NCI-H460 (cell line): ENCODE measurements around the gene ST7L. TPM values are rescaled to one million over a fixed set of nuclear protein-coding genes. Genes with fewer than 3 reads are reported as not detected.
"Not testable (repeated sequence)": the region's sequence is repeated elsewhere in the genome, so short reads cannot be mapped to it uniquely, and the experiment has no call there.

Experiments
- DNase-seq: peaks from one replicate; pipeline ENCODE4 v3.0.0-alpha.2; 2016; ENCODE audit warnings: low read depth; ENCODE audit errors: extremely low read depth
- polyA plus RNA-seq: library from polyadenylated mRNA; depleted of rRNA; stranded (reverse); fragments of >200 nt; gene quantifications from 2 replicates; pipeline ENCODE4 v1.2.3, GENCODE V29; 2014; cell fraction: nucleus; rRNA removed
- total RNA-seq: library from RNA; depleted of rRNA; stranded (reverse); fragments of >200 nt; shearing (Covaris generic); gene quantifications from 2 replicates; pipeline ENCODE4 v1.2.3, GENCODE V29; 2014; rRNA removed

ST7L gene
- total RNA-seq = 20.5 and 22.3 TPM in 2 replicates
- polyA plus RNA-seq = 37.2 and 45.0 TPM in 2 replicates

- peak; percentile 58 for DNase-seq
These were observed at the start of gene ST7L for GRCh38 chr1:112618721-112619517. Gene ST7L (minus strand): TSS chr1:112619141. CDS start chr1:112619113, 28 bp downstream.

GRCh38 chr1:112666946-112667345 is 48.0 kb upstream of the ST7L start:
- DNase-seq = no peak

DNA sequence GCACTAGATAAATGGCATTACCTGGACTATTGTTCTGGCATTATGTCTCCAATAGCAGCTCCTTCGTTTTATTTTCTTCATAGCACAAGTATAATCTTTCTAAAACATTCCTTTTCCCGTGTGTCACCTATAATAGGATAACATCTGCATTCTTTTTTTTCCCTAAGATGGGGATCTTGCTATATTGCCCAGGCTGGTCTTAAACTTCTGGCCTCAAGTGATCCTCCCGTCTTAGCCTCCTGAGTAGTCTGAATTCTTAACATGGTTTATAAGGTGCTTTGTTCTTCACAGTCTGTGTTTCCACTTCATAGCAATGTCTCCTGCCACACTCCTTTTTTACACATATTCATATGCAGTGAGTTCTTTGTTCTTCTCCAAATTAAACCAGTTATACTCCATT is 46.9 kb upstream of the ST7L start:
- DNase-seq = no peak

- no peak for DNase-seq
These were observed 32.3 kb upstream of the ST7L start for GRCh38 chr1:112651205-112651604.

GRCh38 chr1:112646225-112646624 is 27.3 kb upstream of the ST7L start:
- DNase-seq = no peak

- DNase-seq = no peak
These were observed 24.1 kb upstream of the ST7L start for GRCh38 chr1:112643080-112643479.

DNA sequence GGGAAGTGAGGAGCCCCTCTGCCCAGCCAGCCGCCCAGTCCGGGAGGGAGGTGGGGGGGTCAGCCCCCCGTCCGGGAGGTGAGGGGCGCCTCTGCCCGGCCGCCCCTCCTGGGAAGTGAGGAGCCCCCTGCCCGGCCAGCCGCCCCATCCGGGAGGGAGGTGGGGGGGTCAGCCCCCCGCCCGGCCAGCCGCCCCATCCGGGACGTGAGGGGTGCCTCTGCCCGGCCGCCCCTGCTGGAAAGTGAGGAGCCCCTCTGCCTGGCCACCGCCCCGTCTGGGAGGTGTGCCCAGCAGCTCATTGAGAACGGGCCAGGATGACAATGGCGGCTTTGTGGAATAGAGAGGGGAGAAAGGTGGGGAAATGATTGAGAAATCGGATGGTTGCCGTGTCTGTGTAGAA is 21.5 kb upstream of the ST7L start:
- not testable (repeated sequence) for DNase-seq

- DNase-seq = no peak
These were observed 19.1 kb upstream of the ST7L start for GRCh38 chr1:112638110-112638428.

DNA sequence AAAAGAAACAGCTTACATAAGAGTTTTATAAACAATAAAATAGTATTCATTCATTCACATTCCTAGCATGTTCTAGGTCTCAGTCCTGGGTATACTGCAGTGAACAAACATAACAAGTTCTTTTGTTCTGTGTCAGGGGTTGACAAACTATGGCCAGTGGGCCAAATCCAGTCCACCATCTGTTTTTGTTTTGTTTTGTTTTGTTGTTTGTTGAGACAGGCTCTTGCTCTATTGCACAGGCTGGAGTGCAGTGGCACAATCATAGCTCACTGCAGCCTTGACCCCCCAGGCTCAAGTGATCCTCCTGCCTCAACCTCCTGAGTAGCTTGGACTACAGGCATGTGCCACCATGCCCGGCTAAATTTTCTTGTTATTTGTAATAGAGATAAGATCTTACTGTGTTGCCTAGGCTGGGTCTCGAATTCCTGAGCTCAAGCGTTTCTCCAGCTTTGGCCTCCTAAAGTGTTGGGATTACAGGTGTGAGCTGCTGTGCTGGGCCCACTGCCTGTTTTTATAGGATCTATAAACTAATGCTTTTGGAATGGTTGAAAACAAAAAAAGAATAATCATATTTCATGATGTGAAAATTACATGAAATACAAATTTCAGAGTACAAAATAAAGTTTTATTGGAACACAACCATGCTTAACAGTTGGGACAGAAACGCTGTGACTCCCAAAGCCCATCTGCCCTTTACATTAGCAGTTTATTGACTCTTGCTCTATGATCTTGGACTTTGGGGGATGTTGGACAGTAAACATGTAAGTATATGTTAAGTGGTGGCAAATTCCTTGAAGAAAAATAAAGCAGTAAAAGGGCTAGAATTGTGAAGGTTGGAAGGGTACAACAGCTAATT is 18.5 kb upstream of the ST7L start:
- DNase-seq = no peak

DNA sequence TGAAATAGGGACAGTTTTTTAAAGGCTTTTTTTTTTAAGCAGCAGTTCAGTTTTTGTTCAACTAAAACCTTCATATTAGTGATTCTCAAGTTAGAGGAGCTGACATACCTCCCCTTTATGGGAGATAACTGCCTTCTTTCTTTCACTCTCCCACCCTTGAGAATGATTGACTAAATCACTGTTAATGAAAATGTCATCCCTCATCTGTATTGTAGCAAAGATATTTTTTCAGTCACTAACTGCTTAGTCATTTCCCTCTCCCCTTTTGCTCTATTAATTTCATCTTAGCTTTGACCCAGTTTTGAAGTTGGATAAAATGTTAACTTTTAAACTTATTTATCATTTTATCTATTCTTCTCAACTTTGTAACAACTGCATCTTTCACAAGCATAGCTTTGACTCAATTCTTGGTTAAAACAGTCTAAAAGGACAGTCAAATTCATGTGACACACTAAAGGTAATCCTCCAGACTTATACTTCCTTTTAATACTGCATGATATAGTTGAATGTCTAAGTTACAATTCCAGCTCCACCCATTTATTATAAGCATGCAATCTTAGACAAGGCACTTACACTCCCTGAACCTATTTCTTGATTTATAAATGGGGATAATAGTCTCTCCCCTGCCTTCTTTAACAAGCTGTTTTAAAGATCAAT is 17.8 kb upstream of the ST7L start:
- DNase-seq = no peak

DNA sequence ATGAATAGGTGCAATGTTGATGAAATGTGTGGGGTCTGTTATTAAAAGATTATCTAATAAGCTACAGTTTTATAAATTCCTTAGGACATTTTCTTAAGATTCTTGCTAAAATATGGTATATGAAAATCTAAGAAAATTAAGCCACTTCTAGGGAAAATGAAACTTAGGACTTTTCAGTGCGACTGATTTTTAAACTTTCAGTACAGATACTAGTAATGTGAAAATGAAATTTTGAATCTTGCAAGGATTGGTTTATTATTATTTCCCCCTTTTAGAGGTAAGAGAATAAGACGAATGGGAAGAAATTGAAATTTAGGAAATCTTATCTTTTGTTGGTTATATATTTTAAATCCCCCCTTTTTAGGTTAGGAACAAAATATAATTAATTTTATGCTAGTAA is 17.1 kb upstream of the ST7L start:
- no peak for DNase-seq

DNA sequence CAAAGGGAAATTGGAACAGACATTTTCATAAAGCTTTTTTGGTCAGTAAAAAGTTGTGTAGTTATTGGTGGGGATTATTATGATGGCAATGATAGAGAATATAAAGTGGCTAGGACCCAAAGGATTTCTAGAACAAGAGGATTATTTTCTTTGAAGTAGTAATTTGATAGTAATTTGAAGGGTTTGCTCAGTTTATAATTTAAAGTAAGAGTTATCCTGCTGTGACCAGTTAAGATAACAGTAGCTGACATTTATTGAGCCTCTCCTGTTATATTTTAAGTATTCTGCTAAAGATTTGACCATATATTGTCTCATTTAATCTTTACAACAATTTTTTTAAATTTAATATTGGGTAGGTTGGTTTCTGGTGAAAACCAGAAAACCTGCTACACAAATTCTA is 15.4 kb upstream of the ST7L start:
- no peak for DNase-seq

DNA sequence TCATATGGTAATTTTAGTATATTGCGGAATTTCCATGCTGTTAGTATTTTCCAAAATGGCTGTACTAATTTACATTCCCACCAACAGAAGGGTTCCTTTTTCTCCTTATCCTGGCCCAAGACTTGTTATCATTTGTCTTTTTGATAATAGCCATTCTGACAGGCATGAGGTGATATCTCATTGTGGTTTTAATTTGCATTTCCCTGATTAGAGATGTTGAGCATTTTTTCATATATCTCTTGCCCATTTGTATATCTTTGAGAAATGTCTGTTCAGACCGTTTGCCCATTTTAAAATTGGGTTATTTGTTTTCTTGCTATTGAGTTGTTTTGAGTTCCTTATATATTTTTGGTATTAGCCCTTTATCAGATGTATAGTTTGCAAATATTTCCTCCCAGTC is 14.7 kb upstream of the ST7L start:
- DNase-seq = no peak

DNA sequence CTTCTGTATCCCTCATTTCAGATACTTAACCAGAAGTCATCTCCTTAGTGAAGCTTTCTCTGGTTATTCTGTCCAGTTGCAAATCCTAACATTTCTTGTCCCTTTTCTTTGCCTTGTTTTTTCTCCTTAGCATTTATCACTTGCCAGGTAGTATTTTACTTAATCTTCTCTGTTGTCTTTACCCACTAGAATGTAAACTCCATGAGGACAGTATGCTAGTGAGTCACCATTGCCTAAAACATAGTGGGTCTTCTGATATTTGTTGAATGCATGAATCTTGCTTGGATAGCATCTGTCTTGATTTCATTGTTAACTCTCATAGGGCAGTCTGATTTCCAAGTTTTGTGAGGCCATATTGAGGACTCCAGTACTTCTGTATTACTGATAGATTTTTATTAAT is 10.3 kb upstream of the ST7L start:
- DNase-seq = no peak

DNA sequence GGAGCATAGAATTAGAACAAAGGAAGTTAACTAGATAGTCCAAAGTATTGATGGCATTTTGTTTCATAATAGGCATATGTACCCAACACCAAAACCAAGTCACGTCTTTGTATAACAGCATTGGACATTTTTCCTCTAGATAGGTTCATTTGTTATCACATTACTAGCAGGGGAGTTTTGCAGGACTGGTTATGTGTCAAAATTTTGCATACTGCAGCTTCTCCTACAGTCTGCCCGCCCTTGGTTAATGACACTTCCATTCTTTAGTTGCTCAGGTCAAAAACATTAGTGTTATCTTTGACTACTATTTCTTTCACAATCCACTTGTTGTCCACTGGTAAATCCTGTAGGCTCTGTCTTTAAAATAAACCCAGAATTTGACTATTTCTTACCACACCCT is 9.6 kb upstream of the ST7L start:
- no peak for DNase-seq

GRCh38 chr1:112626887-112627286 is 7.9 kb upstream of the ST7L start:
- DNase-seq = no peak

GRCh38 chr1:112626193-112626592 is 7.3 kb upstream of the ST7L start:
- no peak for DNase-seq

GRCh38 chr1:112625696-112626095 is 6.8 kb upstream of the ST7L start:
- no peak for DNase-seq

DNA sequence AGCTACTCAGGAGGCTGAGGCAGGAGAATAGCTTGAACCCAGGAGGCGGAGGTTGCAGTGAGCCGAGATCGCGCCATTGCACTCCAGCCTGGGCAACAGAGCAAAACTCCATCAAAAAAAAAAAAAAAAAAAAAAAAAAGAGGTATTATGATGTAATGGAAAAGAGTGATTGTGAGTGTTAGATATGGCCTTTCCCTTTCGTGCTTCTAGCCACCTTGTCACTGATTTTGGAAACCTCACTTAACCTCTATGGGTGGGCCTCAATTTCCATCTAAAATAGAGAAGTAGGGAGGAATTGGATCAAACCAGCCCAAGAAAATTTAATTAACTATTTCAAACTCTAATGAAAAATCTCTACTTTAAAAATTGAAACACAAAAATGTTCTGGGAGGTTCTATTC is 5.6 kb upstream of the ST7L start:
- DNase-seq = not testable (repeated sequence)

DNA sequence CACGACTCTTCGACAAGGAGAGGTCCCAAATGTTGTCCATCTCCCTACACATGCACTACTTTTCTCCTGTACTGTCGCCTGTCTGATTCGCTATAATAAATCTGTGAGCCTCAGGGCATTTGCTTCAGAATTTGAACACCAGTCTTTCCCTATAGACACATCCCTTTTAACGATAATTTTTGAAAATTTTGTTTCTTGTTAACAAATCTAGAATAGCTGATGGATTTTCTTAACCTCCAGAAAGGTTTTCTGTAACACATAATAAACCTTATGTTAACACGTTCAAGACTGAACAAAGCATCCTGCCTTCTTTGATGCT is 1.4 kb upstream of the ST7L start:
- no peak for DNase-seq

DNA sequence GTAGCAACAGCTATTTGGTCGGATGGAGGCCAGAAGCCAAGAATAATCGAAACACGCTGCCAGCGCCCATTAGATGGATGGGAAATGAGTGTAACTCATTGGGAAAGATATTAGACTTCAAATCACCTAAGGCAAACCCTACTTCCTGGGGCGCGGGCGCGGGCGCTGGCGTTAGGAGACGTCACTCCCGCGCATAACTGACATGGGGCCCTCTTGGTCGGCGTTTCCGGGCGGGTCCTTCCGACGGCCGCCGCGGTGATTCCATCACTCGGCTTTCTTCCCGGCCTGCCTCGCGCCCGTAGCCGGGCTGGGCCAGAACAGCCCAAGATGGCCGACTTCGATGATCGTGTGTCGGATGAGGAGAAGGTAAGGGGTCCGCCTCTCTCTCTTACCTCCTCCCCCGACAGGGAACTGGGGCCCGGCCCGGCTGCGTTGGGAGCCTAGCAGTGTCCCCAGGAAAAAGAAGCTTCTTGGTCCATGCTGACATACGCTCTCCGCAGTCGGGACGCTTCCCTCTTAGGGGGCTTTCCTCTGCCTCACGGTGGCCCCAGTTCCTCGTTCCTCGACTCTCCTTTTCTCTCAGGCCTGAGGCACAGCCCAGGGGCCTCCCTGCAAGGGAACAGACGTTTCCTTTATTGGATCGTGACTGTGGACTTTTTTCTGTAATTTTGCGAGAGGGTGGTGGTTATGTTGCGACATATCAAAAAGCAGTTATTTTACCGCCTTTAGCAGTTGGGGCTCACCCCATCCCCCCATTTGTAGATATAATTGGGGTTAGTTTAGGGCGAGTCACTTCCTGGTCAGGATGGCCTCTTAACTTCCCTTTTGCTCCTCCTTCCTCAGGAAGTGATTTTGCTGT is 806 bp upstream of the ST7L start, which contains the start of gene CAPZA1:
TSS of gene CAPZA1 (plus strand) at position 315 of the 859 bp plus-strand sequence. CDS start at position 328, 13 bp downstream.
- DNase-seq = peak; percentile 82
